ENCODE results near the gene FOXL2. TPM values are rescaled to one million over a fixed set of nuclear protein-coding genes. Genes with fewer than 3 reads are reported as not detected.

The FOXL2 gene
- total RNA-seq, 6 experiments from 2014 or later, result 0.71 to 8.0 (median 7.0) TPM

DNA sequence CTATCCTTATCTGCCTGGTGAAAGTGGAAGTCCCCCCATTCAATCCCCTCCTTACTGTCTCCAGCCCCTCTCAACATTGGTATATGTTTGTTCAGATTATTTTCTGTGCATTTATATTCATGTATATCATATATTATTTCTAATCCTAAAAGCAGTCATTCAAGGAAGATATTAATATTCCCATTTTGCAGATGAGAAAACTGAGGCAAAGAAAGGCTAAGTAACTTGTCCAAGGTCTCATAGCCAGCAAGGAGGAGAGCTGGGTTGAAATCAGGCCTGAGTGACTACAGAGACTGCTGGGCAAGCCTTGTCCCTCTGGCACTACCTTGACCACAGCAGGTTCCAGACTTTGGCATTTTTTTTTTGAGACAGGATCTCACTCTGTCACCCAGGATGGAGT, 29.1 kb upstream of the FOXL2 start:
- H3K36me3 Mint-ChIP-seq (ENCODE audit: low read depth), result no peaks in the 10 kb centered on the region
- no peak overlapping the region for H3K27ac Mint-ChIP-seq
- H3K4me3 Mint-ChIP-seq, result no peak overlapping the region
- H3K4me1 Mint-ChIP-seq (ENCODE audit: low read depth), result peaks cover 10% of the 10 kb centered on the region
- H3K27me3 Mint-ChIP-seq (ENCODE audit: insufficient read depth), result peaks cover 21% of the 10 kb centered on the region
- TF ChIP-seq, protein P1, sequence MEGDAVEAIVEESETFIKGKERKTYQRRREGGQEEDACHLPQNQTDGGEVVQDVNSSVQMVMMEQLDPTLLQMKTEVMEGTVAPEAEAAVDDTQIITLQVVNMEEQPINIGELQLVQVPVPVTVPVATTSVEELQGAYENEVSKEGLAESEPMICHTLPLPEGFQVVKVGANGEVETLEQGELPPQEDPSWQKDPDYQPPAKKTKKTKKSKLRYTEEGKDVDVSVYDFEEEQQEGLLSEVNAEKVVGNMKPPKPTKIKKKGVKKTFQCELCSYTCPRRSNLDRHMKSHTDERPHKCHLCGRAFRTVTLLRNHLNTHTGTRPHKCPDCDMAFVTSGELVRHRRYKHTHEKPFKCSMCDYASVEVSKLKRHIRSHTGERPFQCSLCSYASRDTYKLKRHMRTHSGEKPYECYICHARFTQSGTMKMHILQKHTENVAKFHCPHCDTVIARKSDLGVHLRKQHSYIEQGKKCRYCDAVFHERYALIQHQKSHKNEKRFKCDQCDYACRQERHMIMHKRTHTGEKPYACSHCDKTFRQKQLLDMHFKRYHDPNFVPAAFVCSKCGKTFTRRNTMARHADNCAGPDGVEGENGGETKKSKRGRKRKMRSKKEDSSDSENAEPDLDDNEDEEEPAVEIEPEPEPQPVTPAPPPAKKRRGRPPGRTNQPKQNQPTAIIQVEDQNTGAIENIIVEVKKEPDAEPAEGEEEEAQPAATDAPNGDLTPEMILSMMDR (IDR thresholded peaks at IDR 0.05), result no peak
- no peak for DNase-seq
- no peaks in the 10 kb centered on the region for H3K9me3 Mint-ChIP-seq

DNA sequence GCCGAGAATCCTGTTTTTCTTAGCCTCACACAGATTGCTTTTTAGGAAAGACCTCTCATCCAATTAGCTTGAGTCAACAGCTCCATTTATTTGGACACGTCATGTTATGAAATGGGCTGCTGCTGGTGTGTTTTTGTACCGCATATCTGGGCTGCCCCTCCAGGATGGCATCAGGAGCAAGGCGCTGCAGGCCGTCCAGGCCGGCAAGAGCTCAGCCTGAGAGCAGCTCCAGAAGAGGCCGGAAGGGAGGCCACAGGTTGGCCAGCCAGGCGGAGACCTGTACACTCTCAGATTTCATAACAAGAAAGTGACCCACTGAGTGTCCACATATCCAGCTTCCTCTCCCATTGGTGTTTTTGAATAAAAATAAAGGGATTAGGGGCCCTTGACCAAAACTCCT, 28.4 kb upstream of the FOXL2 start:
- TF ChIP-seq, protein P1 (IDR thresholded peaks at IDR 0.05), result no peak
- Mint-ChIP-seq H3K36me3 (ENCODE audit: low read depth) (no peaks in the 10 kb centered on the region), H3K27me3 (ENCODE audit: insufficient read depth) (peaks cover 25% of the 10 kb centered on the region), H3K4me1 (ENCODE audit: low read depth) (peaks cover 10% of the 10 kb centered on the region), H3K4me3 (no peak overlapping the region), H3K27ac (no peak overlapping the region), H3K9me3 (no peaks in the 10 kb centered on the region)
- no peak for DNase-seq

DNA sequence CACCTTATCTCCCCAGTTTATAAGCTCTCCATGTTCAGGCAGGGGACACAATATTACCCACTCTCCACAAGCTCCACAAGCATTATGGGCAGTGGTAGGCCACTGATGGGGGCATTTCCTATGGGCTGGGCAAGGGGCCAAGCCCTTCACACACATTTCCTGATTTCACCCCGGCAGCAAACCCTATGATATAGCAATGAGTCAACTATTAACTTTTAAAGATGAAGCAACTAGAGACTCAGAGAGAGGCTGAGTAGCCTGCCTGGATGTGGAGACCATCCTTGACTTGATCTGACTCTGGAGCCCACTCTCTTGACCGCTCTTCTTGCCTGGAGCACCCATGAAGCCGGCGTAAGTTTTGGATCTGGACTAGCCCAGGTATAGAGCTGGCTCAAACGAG, 27.5 kb upstream of the FOXL2 start:
- TF ChIP-seq, protein P1 (IDR thresholded peaks at IDR 0.05), result no peak
- Mint-ChIP-seq H3K36me3 (ENCODE audit: low read depth) (no peaks in the 10 kb centered on the region), H3K4me3 (no peak overlapping the region), H3K27me3 (ENCODE audit: insufficient read depth) (peaks cover 29% of the 10 kb centered on the region), H3K4me1 (ENCODE audit: low read depth) (peaks cover 10% of the 10 kb centered on the region), H3K27ac (no peak overlapping the region), H3K9me3 (no peaks in the 10 kb centered on the region)
- DNase-seq, result no peak

DNA sequence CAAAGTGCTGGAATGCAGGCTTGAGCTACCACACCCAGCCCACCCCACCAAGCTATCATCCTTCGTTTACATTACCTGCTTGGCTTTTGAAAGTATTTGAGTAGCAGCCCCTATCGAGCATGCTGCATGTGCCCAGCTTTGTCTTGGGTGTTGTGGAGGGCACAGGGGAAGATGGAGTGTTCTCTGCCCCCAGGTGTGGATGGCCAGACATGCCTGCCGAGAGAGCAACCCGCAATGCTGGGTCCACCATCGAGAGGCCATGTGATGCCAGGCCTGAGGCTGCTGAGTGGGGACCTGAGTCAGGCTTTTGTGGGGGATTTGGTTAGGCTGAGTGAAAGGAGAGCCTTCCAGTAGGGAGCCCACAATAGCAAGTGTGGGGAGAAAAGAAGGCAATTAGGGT, 26.0 kb upstream of the FOXL2 start:
- H3K4me1 Mint-ChIP-seq (ENCODE audit: low read depth), result peaks cover 10% of the 10 kb centered on the region
- no peak overlapping the region for H3K27ac Mint-ChIP-seq
- no peak overlapping the region for H3K4me3 Mint-ChIP-seq
- peaks cover 26% of the 10 kb centered on the region for H3K27me3 Mint-ChIP-seq (ENCODE audit: insufficient read depth)
- TF ChIP-seq, protein P1 (IDR thresholded peaks at IDR 0.05), result no peak
- H3K9me3 Mint-ChIP-seq, result no peaks in the 10 kb centered on the region
- DNase-seq, result no peak
- H3K36me3 Mint-ChIP-seq (ENCODE audit: low read depth), result no peaks in the 10 kb centered on the region

DNA sequence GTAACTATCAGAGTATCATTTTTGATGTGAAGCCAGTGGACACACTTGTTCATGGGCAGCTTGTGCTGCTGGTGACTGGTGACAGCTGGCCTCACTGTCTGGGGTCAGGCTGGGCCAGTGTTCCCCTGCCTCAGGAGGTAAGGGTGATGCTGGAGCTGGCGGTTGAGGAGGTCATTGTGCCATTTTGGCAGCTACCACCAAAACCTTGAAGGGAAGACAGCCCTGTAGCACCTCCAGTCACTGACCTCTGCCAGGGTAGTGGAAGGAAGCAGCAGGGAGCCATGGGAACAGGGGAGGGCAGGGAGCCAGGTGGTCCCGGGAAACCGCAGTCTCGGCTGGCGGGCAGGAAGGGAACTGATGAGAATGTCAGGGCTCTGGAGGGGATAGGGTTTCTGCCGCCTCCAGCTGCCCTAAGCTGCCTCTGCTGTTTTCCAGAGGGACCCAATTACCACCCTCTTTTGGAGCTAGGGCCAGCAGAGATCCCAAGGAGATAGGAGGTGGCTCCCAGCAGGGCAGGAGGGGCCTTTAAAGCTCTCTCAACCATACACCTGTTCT, 24.9 kb upstream of the FOXL2 start:
- Mint-ChIP-seq H3K27me3 (ENCODE audit: insufficient read depth) (peaks cover 22% of the 10 kb centered on the region), H3K4me3 (no peak overlapping the region)

More for the DNA sequence above, 24.9 kb upstream of the FOXL2 start:
- DNase-seq, result no peak
- no peaks in the 10 kb centered on the region for H3K9me3 Mint-ChIP-seq
- H3K4me1 Mint-ChIP-seq (ENCODE audit: low read depth), result peaks cover 10% of the 10 kb centered on the region
- TF ChIP-seq, protein P1 (IDR thresholded peaks at IDR 0.05), result no peak
- no peak overlapping the region for H3K27ac Mint-ChIP-seq
- H3K36me3 Mint-ChIP-seq (ENCODE audit: low read depth), result no peaks in the 10 kb centered on the region
